Measurements from ENCODE around the gene SNCB.

DNA sequence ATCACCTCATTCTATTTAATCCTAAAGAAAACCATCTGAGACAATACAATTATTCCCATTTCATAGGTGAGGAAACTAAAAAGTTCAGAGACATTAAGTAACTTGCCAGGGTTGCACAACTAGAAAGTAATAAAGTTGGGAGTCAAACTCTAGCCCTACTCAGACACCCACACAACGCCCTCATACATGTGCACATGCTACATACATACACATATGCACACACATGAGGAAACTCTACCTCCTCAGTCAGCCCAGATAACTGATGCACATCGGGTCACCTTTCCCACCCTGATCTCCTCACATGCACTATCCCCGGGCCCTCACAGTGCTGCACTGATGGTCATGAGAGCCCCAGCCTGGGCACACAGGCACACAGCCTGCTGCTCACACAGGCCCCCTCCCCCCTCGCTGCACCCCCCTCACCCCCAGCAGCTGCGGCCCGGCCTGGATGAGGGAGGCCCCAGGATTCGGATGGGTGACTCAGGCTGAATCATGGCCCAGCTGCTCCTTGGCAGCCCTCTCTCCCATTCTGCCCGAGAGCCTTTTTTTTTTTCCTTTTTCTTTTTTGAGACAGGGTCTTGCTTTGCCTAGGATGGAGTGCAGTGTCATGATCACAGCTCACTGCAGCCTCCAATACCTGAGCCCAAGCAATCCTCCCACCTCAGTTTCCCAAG is 15.4 kb downstream of the SNCB start:
- TF ChIP-seq, protein P1, sequence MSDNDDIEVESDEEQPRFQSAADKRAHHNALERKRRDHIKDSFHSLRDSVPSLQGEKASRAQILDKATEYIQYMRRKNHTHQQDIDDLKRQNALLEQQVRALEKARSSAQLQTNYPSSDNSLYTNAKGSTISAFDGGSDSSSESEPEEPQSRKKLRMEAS (IDR thresholded peaks at IDR 0.05) = no peak
- TF ChIP-seq CEBPB (IDR thresholded peaks at IDR 0.05; ENCODE audit: low read depth, low read length) = no peak
- TF ChIP-seq SIN3A (conservative IDR thresholded peaks at IDR 0.05 in 1 of 2, IDR thresholded peaks at IDR 0.05 in 1 of 2; ENCODE audit: low read depth in 1 of 2, low read length in 2 of 2) = no peak
- no peak for TF ChIP-seq HDAC2 (IDR thresholded peaks at IDR 0.05; ENCODE audit: borderline replicate concordance in 1 of 2, low read depth in 2 of 2, low read length in 2 of 2)
